Glutamatergic neuron (in vitro differentiated cells): ENCODE data around the gene KCNQ1. TPM values are rescaled to one million over a fixed set of nuclear protein-coding genes. Genes with fewer than 3 reads are reported as not detected.

Experiments used
- DNase-seq: peaks from one replicate; pipeline ENCODE4 v3.0.0; 2022
- H3K27ac Mint-ChIP-seq: one replicate; pipeline ENCODE4 v1.8.0; 2020; ENCODE audit warnings: mild to moderate bottlenecking, mixed read lengths, inconsistent platforms; ENCODE audit not compliant: unreplicated experiment
- H3K27me3 Mint-ChIP-seq: one replicate; pipeline ENCODE4 v1.8.0; 2020; ENCODE audit warnings: mild to moderate bottlenecking, moderate library complexity, mixed read lengths, inconsistent platforms; ENCODE audit not compliant: unreplicated experiment
- H3K36me3 Mint-ChIP-seq: one replicate; pipeline ENCODE4 v1.8.0; 2020; ENCODE audit warnings: mild to moderate bottlenecking, mixed read lengths, inconsistent platforms; ENCODE audit not compliant: unreplicated experiment
- H3K4me1 Mint-ChIP-seq: one replicate; pipeline ENCODE4 v1.8.0; 2020; ENCODE audit warnings: mild to moderate bottlenecking, low read depth, mixed read lengths, inconsistent platforms; ENCODE audit not compliant: unreplicated experiment
- H3K4me3 Mint-ChIP-seq: one replicate; pipeline ENCODE4 v1.8.0; 2020; ENCODE audit warnings: mild to moderate bottlenecking, mixed read lengths, inconsistent platforms; ENCODE audit not compliant: unreplicated experiment
- H3K9me3 Mint-ChIP-seq: one replicate; pipeline ENCODE4 v1.8.0; 2020; ENCODE audit warnings: mild to moderate bottlenecking, moderate library complexity, mixed read lengths, inconsistent platforms; ENCODE audit not compliant: unreplicated experiment
- CTCF ChIP-seq: fragments of 200-600 bp; sonication (generic); IDR thresholded peaks from one replicate; pipeline ENCODE4 v1.5.0; 2021; ENCODE audit not compliant: partially characterized antibody, unreplicated experiment
- total RNA-seq: library from RNA; stranded (reverse); fragmentation: NEBNext Ultra II Directional; extraction: Animal tissue kit (Norgen Biotek cat#: 25700); gene quantifications from one replicate; pipeline ENCODE4 v1.2.1, GENCODE V29; 2021; ENCODE audit not compliant: unreplicated experiment

Gene KCNQ1
- total RNA-seq, 1 donor from 2014 or later: 0.44 TPM

GRCh38 chr11:2830886-2831285 is 386.1 kb downstream of the KCNQ1 start:
- peaks cover 10% of the 10 kb centered on the region for H3K9me3 Mint-ChIP-seq
- H3K4me3 Mint-ChIP-seq: no peak overlapping the region

DNA sequence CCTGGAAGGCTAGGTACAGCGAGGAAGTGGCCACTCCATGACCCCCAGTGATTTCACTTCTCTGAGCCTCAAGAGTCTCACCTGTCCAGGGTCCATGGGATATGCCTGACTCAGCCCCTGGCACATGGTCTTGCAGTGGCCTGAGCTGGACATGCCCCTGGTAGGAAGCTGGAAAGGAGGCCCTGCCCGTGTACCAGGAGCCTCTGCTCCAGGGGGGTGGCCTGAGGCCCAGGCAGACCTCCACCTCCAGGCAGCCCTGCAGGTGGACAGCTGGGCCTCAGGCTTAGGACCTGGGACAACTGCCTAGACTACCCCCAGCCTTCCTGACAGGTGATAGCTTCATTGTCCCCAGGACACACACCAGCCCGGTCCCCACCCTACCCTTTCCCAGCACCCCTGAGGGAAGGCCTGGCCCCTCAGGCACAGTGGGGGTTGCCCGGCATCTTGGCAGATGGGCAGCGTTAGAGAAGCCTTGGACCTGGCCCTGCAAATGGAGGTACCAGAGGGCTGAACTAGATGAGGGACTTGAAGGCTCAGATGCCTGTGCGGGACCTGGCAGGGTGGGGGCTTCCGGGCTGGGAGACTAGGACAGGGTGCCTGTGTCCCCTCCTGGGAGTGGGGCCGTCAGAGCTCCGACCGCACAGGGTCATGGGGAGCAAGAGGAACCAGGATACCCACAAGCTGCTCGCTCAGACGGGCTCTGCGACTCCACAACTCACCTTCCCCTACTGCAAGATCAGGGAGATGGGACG is 387.1 kb downstream of the KCNQ1 start:
- no peak overlapping the region for H3K4me3 Mint-ChIP-seq
- H3K27me3 Mint-ChIP-seq: peaks cover 10% of the 10 kb centered on the region
- no peak overlapping the region for H3K27ac Mint-ChIP-seq
- TF ChIP-seq CTCF: no peak
- H3K4me1 Mint-ChIP-seq: peaks cover 11% of the 10 kb centered on the region
- no peak for DNase-seq
- H3K9me3 Mint-ChIP-seq: peaks cover 13% of the 10 kb centered on the region
- H3K36me3 Mint-ChIP-seq: peaks cover 24% of the 10 kb centered on the region

More at GRCh38 chr11:2830886-2831285, 386.1 kb downstream of the KCNQ1 start:
- Mint-ChIP-seq H3K4me1 (peaks cover 6% of the 10 kb centered on the region), H3K27ac (no peak overlapping the region), H3K36me3 (peaks cover 24% of the 10 kb centered on the region), H3K27me3 (peaks cover 7% of the 10 kb centered on the region)
- no peak for DNase-seq
- TF ChIP-seq CTCF: no peak

DNA sequence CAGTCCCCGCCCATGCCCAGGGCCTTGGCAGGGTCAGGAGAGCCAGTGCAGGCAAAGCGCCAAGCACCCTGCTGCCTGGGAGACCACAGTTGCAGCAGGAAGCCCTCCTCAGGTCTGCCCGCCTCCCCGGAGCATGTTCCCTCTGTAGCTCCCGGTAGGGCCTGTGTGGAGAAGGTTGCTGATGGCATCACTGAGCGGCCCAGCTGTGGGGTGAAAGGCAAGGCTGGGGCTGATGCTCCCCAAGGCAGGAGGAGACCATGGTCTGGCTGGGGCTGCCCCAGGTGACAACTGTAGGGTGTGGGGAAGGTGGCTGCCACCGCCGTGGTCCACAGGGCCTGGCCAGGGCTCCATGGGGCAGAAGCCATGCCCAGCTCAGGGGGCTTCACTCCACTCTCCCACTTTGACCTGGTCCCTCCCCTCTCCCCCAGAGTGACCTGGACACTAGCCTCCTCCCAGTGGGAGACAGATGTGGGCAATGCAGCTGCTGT is 387.8 kb downstream of the KCNQ1 start:
- H3K4me1 Mint-ChIP-seq: peaks cover 11% of the 10 kb centered on the region
- H3K36me3 Mint-ChIP-seq: peaks cover 21% of the 10 kb centered on the region
- DNase-seq: no peak
- H3K27ac Mint-ChIP-seq: no peak overlapping the region
- peaks cover 10% of the 10 kb centered on the region for H3K27me3 Mint-ChIP-seq
- H3K4me3 Mint-ChIP-seq: no peak overlapping the region
- no peak for TF ChIP-seq CTCF
- peaks cover 13% of the 10 kb centered on the region for H3K9me3 Mint-ChIP-seq

DNA sequence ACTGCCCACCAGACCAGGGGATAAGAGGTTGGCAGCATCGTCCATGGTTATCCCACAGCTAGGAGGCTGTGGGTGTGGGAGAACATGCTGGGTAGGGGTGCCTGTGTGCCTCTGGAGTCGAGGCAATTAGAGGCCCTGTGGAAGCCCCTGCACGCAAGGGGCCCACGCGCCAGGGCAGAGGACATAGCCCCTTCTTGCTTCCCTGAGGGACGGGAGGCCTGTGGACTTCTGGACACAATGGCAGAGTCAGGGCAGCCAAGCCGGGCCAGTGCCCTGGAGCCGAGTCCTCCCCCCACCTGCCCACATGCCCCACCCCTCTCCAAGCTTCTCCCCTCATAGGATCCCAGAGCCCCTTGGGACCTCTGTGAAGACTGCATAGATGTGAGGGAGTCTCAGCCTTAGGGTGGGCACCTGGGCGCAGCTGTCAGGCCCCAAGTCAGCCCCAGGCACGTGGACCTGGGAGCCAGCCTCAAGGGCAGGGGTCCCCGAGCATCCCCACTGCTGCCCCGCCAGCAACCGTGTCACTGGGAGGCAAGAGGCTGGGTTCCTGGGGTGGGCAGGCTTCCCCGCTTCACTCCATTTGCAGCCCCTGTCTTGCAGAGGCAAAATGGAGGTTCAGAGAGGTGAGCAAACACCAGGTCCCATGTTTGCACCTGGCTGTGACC is 388.4 kb downstream of the KCNQ1 start:
- Mint-ChIP-seq H3K9me3 (peaks cover 15% of the 10 kb centered on the region), H3K4me1 (peaks cover 11% of the 10 kb centered on the region), H3K4me3 (no peak overlapping the region), H3K36me3 (peaks cover 15% of the 10 kb centered on the region), H3K27me3 (peaks cover 10% of the 10 kb centered on the region), H3K27ac (no peak overlapping the region)
- no peak for DNase-seq
- TF ChIP-seq CTCF: no peak
